ENCODE measurements around the gene FNDC7.

DNA sequence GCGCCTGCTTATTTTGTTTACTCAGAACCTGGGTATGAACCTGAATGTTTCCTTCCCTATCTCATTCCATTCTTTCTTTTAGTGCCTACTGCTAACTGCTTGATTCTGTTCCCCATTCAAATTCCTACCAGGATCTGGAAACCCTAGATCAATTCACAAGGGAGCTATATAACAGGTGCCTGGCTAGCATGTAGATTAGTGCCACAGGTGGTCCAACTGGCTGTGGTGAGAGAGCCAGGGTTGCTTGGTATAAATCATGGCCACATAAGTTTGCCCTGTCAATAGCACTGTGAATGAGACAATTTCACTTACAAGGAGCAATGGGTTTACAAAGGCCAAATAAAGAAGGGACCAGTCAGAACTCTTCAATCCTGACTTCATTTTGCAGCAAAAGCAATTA lies 27.2 kb upstream of the FNDC7 start:
- no peak for TF ChIP-seq POLR2A (IDR thresholded peaks at IDR 0.05)
- TF ChIP-seq, protein P1, sequence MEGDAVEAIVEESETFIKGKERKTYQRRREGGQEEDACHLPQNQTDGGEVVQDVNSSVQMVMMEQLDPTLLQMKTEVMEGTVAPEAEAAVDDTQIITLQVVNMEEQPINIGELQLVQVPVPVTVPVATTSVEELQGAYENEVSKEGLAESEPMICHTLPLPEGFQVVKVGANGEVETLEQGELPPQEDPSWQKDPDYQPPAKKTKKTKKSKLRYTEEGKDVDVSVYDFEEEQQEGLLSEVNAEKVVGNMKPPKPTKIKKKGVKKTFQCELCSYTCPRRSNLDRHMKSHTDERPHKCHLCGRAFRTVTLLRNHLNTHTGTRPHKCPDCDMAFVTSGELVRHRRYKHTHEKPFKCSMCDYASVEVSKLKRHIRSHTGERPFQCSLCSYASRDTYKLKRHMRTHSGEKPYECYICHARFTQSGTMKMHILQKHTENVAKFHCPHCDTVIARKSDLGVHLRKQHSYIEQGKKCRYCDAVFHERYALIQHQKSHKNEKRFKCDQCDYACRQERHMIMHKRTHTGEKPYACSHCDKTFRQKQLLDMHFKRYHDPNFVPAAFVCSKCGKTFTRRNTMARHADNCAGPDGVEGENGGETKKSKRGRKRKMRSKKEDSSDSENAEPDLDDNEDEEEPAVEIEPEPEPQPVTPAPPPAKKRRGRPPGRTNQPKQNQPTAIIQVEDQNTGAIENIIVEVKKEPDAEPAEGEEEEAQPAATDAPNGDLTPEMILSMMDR (IDR thresholded peaks at IDR 0.05): no peak

All from adrenal gland (tissue), 5 donors.